Amniotic epithelial cell (primary cell): Measurements from ENCODE around the gene FAM131B.

ENCODE experiments used
- DNase-seq: peaks from one replicate; pipeline ENCODE4 v3.0.0-alpha.2; 2010; ENCODE audit warnings: low read depth

Gene FAM131B

GRCh38 chr7:143321242-143321641 is 41.3 kb downstream of the FAM131B start:
- DNase-seq: no peak

GRCh38 chr7:143320620-143321019 is 41.9 kb downstream of the FAM131B start:
- no peak for DNase-seq

- DNase-seq: peak; percentile 89
Observed at GRCh38 chr7:143318661-143319060, 43.9 kb downstream of the FAM131B start.

- DNase-seq: no peak
Observed at GRCh38 chr7:143316492-143316891, 46.0 kb downstream of the FAM131B start.

GRCh38 chr7:143315776-143316175 is 46.7 kb downstream of the FAM131B start, which contains the start of gene CLCN1:
Gene CLCN1 (plus strand): TSS chr7:143316111. CDS start chr7:143316213, 102 bp downstream.
- DNase-seq: no peak

GRCh38 chr7:143314127-143314526 is 48.4 kb downstream of the FAM131B start:
- no peak for DNase-seq

GRCh38 chr7:143308632-143309031 is 53.9 kb downstream of the FAM131B start:
- no peak for DNase-seq

GRCh38 chr7:143305423-143306070 is 57.0 kb downstream of the FAM131B start:
- DNase-seq: peak; percentile 59

GRCh38 chr7:143304938-143305337 is 57.6 kb downstream of the FAM131B start:
- no peak for DNase-seq

- DNase-seq: no peak
Observed at GRCh38 chr7:143303733-143304132, 58.8 kb downstream of the FAM131B start.
